NCI-H345 treated with DMSO at 0.1 percent for 48 hours (cell line): ENCODE data around the gene TNNI3K.
"Not testable (repeated sequence)": the region's sequence is repeated elsewhere in the genome, so short reads cannot be mapped to it uniquely, and the experiment has no call there.

Experiments
- DNase-seq: peaks from one replicate; lab custom pipeline; 2025; ENCODE audit not compliant: unreplicated experiment; lab: John Stamatoyannopoulos, UW

Gene TNNI3K

GRCh38 chr1:74235153-74235552, at the start of gene TNNI3K:
Gene TNNI3K (plus strand): TSS chr1:74235387. CDS start chr1:74235452, 65 bp downstream.
- DNase-seq, result no peak

GRCh38 chr1:74193908-74194307, 41.3 kb upstream of the TNNI3K start:
- no peak for DNase-seq

GRCh38 chr1:74195339-74195738, 39.8 kb upstream of the TNNI3K start:
- no peak for DNase-seq

- no peak for DNase-seq
Measured at GRCh38 chr1:74197255-74197654, 37.9 kb upstream of the TNNI3K start.

GRCh38 chr1:74197657-74198552, 37.3 kb upstream of the TNNI3K start, which contains the start of the genes FPGT and LRRIQ3:
Gene FPGT (plus strand): TSS chr1:74198242. CDS start chr1:74198279, 37 bp downstream.
Gene LRRIQ3 (minus strand): TSS chr1:74198176. CDS start chr1:74183684, 14,492 bp downstream.
- peak; percentile 92 for DNase-seq

- DNase-seq, result no peak
Measured at GRCh38 chr1:74199504-74199903, 35.7 kb upstream of the TNNI3K start.

- DNase-seq, result no peak
Measured at GRCh38 chr1:74205266-74205665, 29.9 kb upstream of the TNNI3K start.

- no peak for DNase-seq
Measured at GRCh38 chr1:74215229-74215628, 20.0 kb upstream of the TNNI3K start.

- DNase-seq, result no peak
Measured at GRCh38 chr1:74222701-74223100, 12.5 kb upstream of the TNNI3K start.

GRCh38 chr1:74223453-74223852, 11.7 kb upstream of the TNNI3K start:
- no peak for DNase-seq

GRCh38 chr1:74236440-74236839, 1.3 kb downstream of the TNNI3K start:
- no peak for DNase-seq

- no peak for DNase-seq
Measured at GRCh38 chr1:74237035-74237434, 1.8 kb downstream of the TNNI3K start.

- no peak for DNase-seq
Measured at GRCh38 chr1:74237787-74238186, 2.6 kb downstream of the TNNI3K start.

GRCh38 chr1:74245168-74245772, 10.1 kb downstream of the TNNI3K start:
- no peak for DNase-seq

GRCh38 chr1:74246315-74246714, 11.1 kb downstream of the TNNI3K start:
- no peak for DNase-seq

GRCh38 chr1:74247881-74248528, 12.8 kb downstream of the TNNI3K start:
- no peak for DNase-seq

- DNase-seq, result not testable (repeated sequence)
Measured at GRCh38 chr1:74253243-74253824, 18.1 kb downstream of the TNNI3K start.

- no peak for DNase-seq
Measured at GRCh38 chr1:74266001-74266400, 30.8 kb downstream of the TNNI3K start.

- no peak for DNase-seq
Measured at GRCh38 chr1:74271503-74271902, 36.3 kb downstream of the TNNI3K start.

GRCh38 chr1:74280642-74281396, 45.6 kb downstream of the TNNI3K start:
- DNase-seq, result no peak

- no peak for DNase-seq
Measured at GRCh38 chr1:74286414-74286813, 51.2 kb downstream of the TNNI3K start.
